Stimulated activated CD4-positive, alpha-beta T cell treated with anti-CD3 and anti-CD28 coated beads, Interleukin-12 subunit alpha, Interleukin-12 subunit beta, amount 100 ng/mL, for 4 hours (primary cell): Measurements from ENCODE around the gene GDI1.
"Not testable (repeated sequence)": the region's sequence is repeated elsewhere in the genome, so short reads cannot be mapped to it uniquely, and the experiment has no call there.

ENCODE experiments used
- DNase-seq: peaks from one replicate; pipeline ENCODE4 v3.0.0-alpha.2; 2020

Gene GDI1

GRCh38 chrX:154436983-154437752 lies at the start of gene GDI1:
Gene GDI1 (plus strand): TSS chrX:154437154. CDS start chrX:154437255, 101 bp downstream.
- peak; percentile 56 for DNase-seq

- DNase-seq: not testable (repeated sequence)
Measured at GRCh38 chrX:154388094-154388493, 48.9 kb upstream of the GDI1 start.

GRCh38 chrX:154388649-154389048 lies 48.3 kb upstream of the GDI1 start:
- not testable (repeated sequence) for DNase-seq

- not testable (repeated sequence) for DNase-seq
Measured at GRCh38 chrX:154389812-154390747, 46.9 kb upstream of the GDI1 start.

- DNase-seq: not testable (repeated sequence)
Measured at GRCh38 chrX:154396363-154396762, 40.6 kb upstream of the GDI1 start.

- DNase-seq: peak; percentile 66
Measured at GRCh38 chrX:154396973-154397887, 39.7 kb upstream of the GDI1 start.

- peak; percentile 80 for DNase-seq
Measured at GRCh38 chrX:154397888-154398667, 38.9 kb upstream of the GDI1 start, which contains the start of gene RPL10. Gene RPL10 (plus strand): TSS chrX:154398377. CDS start chrX:154398520, 143 bp downstream.

- peak; percentile 74 for DNase-seq
Measured at GRCh38 chrX:154398668-154399526, 38.1 kb upstream of the GDI1 start.

- no peak for DNase-seq
Measured at GRCh38 chrX:154399527-154400368, 37.2 kb upstream of the GDI1 start.

- DNase-seq: not testable (repeated sequence)
Measured at GRCh38 chrX:154400369-154400817, 36.6 kb upstream of the GDI1 start.

GRCh38 chrX:154401045-154401799 lies 35.7 kb upstream of the GDI1 start:
- DNase-seq: no peak

- DNase-seq: no peak
Measured at GRCh38 chrX:154401918-154402621, 34.9 kb upstream of the GDI1 start.

GRCh38 chrX:154402622-154403127 lies 34.3 kb upstream of the GDI1 start:
- DNase-seq: no peak

- no peak for DNase-seq
Measured at GRCh38 chrX:154403192-154403591, 33.8 kb upstream of the GDI1 start.

- DNase-seq: no peak
Measured at GRCh38 chrX:154403858-154404257, 33.1 kb upstream of the GDI1 start.

GRCh38 chrX:154404625-154405192 lies 32.2 kb upstream of the GDI1 start:
- no peak for DNase-seq

GRCh38 chrX:154408659-154409221 lies 28.2 kb upstream of the GDI1 start:
- DNase-seq: no peak
